HL-60 (cell line): Measurements from ENCODE around the gene C2orf66.

ENCODE experiments used
- DNase-seq, 2 experiments: peaks; one replicate each; pipeline ENCODE4 v3.0.0-alpha.2; 2010 to 2020; ENCODE audit warnings: low read depth in 1 of 2, low spot score in 1 of 2
- H3K27ac ChIP-seq: fragments of 250-450 bp; sonication (Bioruptor Pico); replicated peaks from 2 replicates; pipeline ENCODE4 v1.5.1; 2020; ENCODE audit warnings: mild to moderate bottlenecking, moderate library complexity
- H3K27me3 ChIP-seq: fragments of 250-450 bp; sonication (Bioruptor Pico); 2 replicates; pipeline ENCODE4 v1.5.1; 2021; ENCODE audit warnings: mild to moderate bottlenecking, moderate library complexity; ENCODE audit not compliant: insufficient read depth, poor library complexity, severe bottlenecking
- H3K4me3 ChIP-seq: replicated peaks from 2 replicates; pipeline ENCODE4 v1.5.1; 2011; ENCODE audit warnings: mild to moderate bottlenecking, control low read depth, low read length; ENCODE audit not compliant: insufficient read depth
- CTCF ChIP-seq: IDR thresholded peaks from one replicate; pipeline ENCODE4 v1.5.1; 2011; ENCODE audit warnings: low read length, control low read depth, inconsistent platforms; ENCODE audit not compliant: insufficient read depth
- GABPA ChIP-seq: IDR thresholded peaks from 2 replicates; pipeline ENCODE4 v1.6.1; 2012; ENCODE audit warnings: low read depth
- POLR2AphosphoS5 ChIP-seq: IDR thresholded peaks from 2 replicates; pipeline ENCODE4 v1.6.1; 2012; ENCODE audit warnings: low read depth
- REST ChIP-seq: IDR thresholded peaks from 2 replicates; pipeline ENCODE4 v1.6.1; 2012; ENCODE audit warnings: low read depth; ENCODE audit not compliant: insufficient replicate concordance
- SPI1 ChIP-seq: IDR thresholded peaks from 2 replicates; pipeline ENCODE4 v1.6.1; 2012; ENCODE audit warnings: low read depth, mild to moderate bottlenecking, borderline replicate concordance

C2orf66 gene

GRCh38 chr2:196821195-196821594, 12.0 kb upstream of the C2orf66 start:
- Histone ChIP-seq H3K27me3 (no peaks in the 10 kb centered on the region), H3K4me3 (no peak overlapping the region), H3K27ac (no peak overlapping the region)
- TF ChIP-seq GABPA (no peak), CTCF (no peak), SPI1 (no peak), POLR2AphosphoS5 (no peak), REST (no peak)
- no peak for DNase-seq

GRCh38 chr2:196808083-196808665, 981 bp downstream of the C2orf66 start:
- H3K27ac ChIP-seq = no peak overlapping the region
- no peak for DNase-seq
- no peak for TF ChIP-seq REST
- TF ChIP-seq POLR2AphosphoS5 = no peak
- no peak for TF ChIP-seq GABPA
- TF ChIP-seq SPI1 = no peak
- TF ChIP-seq CTCF = no peak
- no peaks in the 10 kb centered on the region for H3K27me3 ChIP-seq
- H3K4me3 ChIP-seq = no peak overlapping the region

GRCh38 chr2:196804381-196804780, 4.8 kb downstream of the C2orf66 start:
- Histone ChIP-seq H3K27me3 (no peaks in the 10 kb centered on the region), H3K27ac (no peak overlapping the region), H3K4me3 (no peak overlapping the region)
- DNase-seq = no peak
- no peak for TF ChIP-seq SPI1
- no peak for TF ChIP-seq POLR2AphosphoS5
- TF ChIP-seq REST = no peak
- no peak for TF ChIP-seq GABPA
- TF ChIP-seq CTCF = no peak
